WI38 (cell line): Measurements from ENCODE around the gene STYX.
A peak's percentile ranks its signal among the peaks of the same experiment; 100 is the strongest.

Source experiments
- H3K4me3 ChIP-seq: 2 replicates; pipeline ENCODE4 v1.5.1; 2011; ENCODE audit warnings: low read depth, mild to moderate bottlenecking, control low read depth, low read length
- CTCF ChIP-seq: IDR thresholded peaks from 2 replicates; pipeline ENCODE4 v1.5.1; 2012; ENCODE audit warnings: low read depth, mild to moderate bottlenecking, control low read depth, low read length

The STYX gene, protein sequence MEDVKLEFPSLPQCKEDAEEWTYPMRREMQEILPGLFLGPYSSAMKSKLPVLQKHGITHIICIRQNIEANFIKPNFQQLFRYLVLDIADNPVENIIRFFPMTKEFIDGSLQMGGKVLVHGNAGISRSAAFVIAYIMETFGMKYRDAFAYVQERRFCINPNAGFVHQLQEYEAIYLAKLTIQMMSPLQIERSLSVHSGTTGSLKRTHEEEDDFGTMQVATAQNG

DNA sequence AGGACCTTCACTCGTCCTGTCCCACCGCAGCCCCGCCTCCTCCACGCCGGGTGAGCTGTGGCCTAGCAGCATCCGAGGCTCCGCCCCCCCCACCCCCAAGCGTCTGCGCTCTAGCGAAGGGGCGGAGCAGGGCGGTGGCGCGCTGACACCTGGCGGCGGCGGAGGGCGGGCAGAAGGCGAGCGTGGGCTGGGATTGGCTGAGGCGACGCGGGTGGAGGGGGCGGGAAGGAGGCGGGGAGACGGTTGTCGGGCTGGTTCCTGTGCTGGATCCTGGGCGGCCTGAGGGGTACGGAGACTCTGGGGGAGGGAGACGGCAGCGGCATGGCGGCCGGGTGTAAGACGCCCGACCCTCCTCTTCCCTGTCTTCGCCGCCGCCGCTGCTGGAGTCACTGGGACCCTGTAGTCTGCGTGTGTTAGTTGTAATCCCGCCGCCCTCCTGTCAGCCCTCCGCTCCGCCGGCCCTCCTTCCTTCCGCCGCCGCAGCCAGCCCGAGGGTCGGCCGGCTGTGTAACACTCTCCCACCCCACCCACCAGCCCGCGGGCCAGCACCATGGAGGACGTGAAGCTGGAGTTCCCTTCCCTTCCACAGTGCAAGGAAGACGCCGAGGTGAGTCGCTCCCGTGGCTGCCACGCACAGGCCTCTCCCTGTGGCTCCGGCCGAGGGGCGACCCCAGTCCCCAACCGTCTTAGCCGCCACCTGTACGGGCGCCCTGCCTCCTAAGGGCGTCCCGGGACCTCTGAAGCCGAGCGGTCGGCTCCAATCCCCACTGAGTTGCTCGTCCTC is at the start of gene STYX:
TSS of gene STYX (plus strand) at position 242 of the 784 bp plus-strand sequence. CDS start at position 551, 309 bp downstream.
- peak within 1 kb of the TSS; percentile 91 for H3K4me3 ChIP-seq
- TF ChIP-seq CTCF, result no peak

- H3K4me3 ChIP-seq, result no peak overlapping the region
Observed at GRCh38 chr14:52683985-52684520, 45.9 kb upstream of the STYX start.

GRCh38 chr14:52686176-52686575 is 43.8 kb upstream of the STYX start:
- no peak overlapping the region for H3K4me3 ChIP-seq
- TF ChIP-seq CTCF, result no peak

More at GRCh38 chr14:52683985-52684520, 45.9 kb upstream of the STYX start:
- TF ChIP-seq CTCF, result no peak

DNA sequence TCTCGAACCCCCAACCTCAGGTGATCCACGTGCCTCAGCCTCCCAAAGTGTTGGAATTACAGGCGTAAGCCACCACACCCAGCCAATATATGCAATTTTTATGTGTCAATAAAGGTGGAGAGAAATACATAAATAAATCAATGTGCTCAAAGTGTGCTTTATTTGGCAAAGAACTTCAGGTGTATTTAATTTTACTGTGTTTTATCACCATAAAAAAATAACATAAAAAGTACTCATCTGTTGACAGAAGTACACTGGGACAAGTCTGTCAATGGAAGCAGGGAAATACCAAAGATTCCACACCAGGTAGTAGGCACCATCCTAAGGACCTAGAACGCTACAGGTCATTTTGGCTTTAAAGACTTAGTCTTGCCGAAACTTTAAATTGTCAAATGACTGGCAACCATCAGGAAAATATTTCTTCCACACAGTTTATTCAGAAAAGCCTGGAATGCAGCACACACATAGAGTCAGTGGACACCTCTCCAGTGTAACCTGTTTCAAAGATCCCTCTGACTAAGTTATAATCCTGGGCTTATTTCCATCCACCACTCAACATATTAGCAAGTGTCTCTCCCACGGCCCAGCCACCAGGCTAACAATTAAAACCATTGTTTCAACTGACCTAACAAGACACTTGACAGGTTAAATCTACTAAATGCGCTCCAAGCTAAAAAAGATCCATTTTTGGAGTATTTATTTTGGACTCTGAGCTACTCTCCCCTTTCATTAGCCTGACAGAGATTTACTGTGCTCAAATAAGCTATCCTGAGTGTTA is 38.8 kb upstream of the STYX start:
- H3K4me3 ChIP-seq, result no peak overlapping the region

DNA sequence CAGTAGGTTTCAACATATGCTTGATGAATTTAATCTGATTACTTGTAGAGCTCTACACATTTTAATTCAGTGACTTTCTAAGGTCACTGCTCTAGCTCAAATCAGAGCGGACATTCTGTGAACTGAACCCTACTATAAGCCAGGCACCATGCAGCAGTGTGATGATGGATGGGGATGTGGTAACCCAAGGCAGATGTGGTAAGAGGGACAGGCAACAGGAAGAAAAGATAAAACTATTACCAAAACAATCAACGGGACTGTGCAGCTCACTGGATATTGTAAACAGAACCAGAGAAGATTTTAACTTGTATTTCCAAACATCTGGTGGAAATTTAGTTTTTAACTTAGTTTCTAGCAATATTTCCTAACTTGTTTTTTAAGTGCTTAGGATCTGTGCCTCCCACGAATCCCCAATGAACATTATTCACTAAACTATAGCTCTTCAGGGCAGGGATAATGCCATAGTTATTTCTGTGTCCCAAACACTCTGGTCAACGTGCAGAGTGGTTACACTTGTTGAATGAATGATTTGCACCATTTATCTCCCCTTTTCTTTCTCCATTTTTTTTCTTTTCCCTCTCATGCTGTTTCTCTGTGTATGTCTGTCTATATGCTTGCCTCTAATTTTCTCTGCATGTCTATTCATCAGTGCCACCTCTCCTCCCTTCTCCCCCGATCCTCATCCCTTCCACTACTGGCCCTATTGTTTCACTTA is 37.6 kb upstream of the STYX start:
- TF ChIP-seq CTCF, result no peak
- H3K4me3 ChIP-seq, result no peak overlapping the region

More for the DNA sequence above, 38.8 kb upstream of the STYX start:
- no peak for TF ChIP-seq CTCF

DNA sequence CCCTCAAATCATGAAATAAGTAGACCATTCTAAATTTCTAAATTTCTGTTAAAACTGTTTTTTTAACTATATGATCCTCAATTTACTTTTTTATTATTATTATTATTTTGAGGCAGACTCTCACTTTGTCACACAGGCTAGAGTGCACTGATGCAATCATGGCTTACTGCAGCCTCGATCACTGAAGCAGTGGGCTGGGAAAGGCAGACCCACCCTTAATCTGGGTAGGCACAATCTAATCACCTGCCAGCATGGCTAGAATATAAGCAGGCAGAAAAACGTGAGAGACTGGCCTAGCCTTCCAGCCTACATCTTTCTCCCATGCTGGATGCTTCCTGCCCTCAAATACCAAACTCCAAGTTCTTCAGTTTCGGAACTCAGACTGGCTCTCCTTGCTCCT is 36.9 kb upstream of the STYX start:
- no peak for TF ChIP-seq CTCF
- H3K4me3 ChIP-seq, result no peak overlapping the region
